Tibial artery (tissue), 4 donors: ENCODE measurements around the gene SERGEF.

Experiments
- DNase-seq, 2 donors: peaks; one replicate each; pipeline ENCODE4 v3.0.0-alpha.2; 2019
- H3K27ac ChIP-seq, 2 donors: fragments of 200-600 bp; sonication (generic) in 1 of 2; 1 replicate in 1 of 2; 2 replicates in 1 of 2; pipeline ENCODE4 v1.5.1; 2018 to 2019; ENCODE audit warnings: mild to moderate bottlenecking in 1 of 2
- H3K27me3 ChIP-seq, 2 donors: fragments of 200-600 bp; sonication (generic) in 1 of 2; one replicate each; pipeline versions ENCODE4 v1.5.1 to v1.6.0; 2016 to 2019
- H3K36me3 ChIP-seq, 3 donors: fragments of 200-600 bp; sonication (generic) in 2 of 3; one replicate each; pipeline ENCODE4 v1.5.1; 2016 to 2019; ENCODE audit warnings: mild to moderate bottlenecking in 2 of 3
- H3K4me1 ChIP-seq, 4 donors: fragments of 200-600 bp; sonication (generic) in 2 of 4; 1 replicate in 3 of 4; 2 replicates in 1 of 4; pipeline ENCODE4 v1.5.1; 2016 to 2019
- H3K4me3 ChIP-seq, 2 donors: fragments of 200-600 bp; sonication (generic) in 1 of 2; 1 replicate in 1 of 2; 2 replicates in 1 of 2; pipeline ENCODE4 v1.5.1; 2018 to 2019; ENCODE audit warnings: mild to moderate bottlenecking in 2 of 2
- H3K9me3 ChIP-seq, 3 donors: fragments of 200-600 bp; sonication (generic) in 1 of 3; one replicate each; pipeline ENCODE4 v1.5.1; 2016 to 2019
- intact Hi-C: fragments of 100-400 bp; cut with DNase I; formaldehyde crosslinking; loops from one replicate; pipeline ENCODE4 v1.15.0; 2023; ENCODE audit warnings: low total_unique reads
- TF ChIP-seq, protein P1 (sequence below), 2 experiments: fragments of 200-600 bp in 1 of 2; fragments of 450-650 bp in 1 of 2; IDR thresholded peaks; one replicate each; pipeline ENCODE4 v1.5.1; 2017 to 2019; ENCODE audit warnings: antibody characterized with exemption in 2 of 2, mild to moderate bottlenecking in 1 of 2, moderate library complexity in 1 of 2

Gene SERGEF

DNA sequence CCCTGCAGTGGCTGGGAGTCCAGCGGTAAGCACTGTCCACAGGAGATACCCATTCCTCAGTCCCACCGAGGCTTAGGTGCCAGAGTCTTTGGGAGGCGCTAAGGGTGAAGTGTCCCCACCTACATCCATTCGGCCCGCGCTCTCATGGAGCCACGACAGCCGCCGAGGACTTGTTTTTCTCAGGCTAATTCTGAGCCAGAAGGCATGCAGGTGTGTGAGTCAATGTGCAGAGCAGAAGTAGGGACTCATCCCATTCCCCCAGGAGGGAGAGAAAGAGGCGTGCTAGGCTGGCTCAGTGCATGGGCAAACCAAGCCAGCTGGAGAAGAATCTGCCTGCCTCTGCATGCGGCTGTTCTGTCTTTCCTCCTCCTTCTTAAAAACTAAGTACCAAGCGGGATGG, 231.6 kb downstream of the SERGEF start:
- TF ChIP-seq, protein P1, sequence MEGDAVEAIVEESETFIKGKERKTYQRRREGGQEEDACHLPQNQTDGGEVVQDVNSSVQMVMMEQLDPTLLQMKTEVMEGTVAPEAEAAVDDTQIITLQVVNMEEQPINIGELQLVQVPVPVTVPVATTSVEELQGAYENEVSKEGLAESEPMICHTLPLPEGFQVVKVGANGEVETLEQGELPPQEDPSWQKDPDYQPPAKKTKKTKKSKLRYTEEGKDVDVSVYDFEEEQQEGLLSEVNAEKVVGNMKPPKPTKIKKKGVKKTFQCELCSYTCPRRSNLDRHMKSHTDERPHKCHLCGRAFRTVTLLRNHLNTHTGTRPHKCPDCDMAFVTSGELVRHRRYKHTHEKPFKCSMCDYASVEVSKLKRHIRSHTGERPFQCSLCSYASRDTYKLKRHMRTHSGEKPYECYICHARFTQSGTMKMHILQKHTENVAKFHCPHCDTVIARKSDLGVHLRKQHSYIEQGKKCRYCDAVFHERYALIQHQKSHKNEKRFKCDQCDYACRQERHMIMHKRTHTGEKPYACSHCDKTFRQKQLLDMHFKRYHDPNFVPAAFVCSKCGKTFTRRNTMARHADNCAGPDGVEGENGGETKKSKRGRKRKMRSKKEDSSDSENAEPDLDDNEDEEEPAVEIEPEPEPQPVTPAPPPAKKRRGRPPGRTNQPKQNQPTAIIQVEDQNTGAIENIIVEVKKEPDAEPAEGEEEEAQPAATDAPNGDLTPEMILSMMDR (IDR thresholded peaks at IDR 0.05) = no peak
- Histone ChIP-seq H3K9me3 (no peaks in the 10 kb centered on the region), H3K27ac (no peak overlapping the region), H3K4me3 (no peak overlapping the region), H3K36me3 (no peaks in the 10 kb centered on the region), H3K4me1 (no peaks in the 10 kb centered on the region), H3K27me3 (no peaks in the 10 kb centered on the region)
- intact Hi-C loops = no loop called here
- no peak for DNase-seq

DNA sequence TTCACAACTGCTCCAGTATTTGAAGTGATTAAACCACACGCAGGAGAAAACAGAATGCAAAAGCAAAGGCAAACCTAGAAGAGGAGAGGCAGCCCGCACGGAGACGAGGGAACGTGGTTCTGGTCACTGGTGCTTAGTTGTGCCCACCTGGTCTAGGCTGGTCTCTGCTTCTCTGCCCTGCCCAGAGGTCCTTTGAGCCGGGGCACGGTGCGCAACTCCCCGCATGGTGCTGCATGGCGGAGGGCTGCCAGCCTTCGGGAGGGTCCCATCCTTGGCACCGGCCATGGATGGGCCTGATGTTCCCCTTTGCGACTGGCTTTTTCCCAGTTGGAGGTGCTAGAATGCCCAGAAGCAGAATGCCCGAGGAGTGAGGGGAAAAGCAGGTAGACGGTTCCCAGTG, 232.2 kb downstream of the SERGEF start:
- intact Hi-C loops = no loop called here
- Histone ChIP-seq H3K4me1 (no peaks in the 10 kb centered on the region), H3K9me3 (no peaks in the 10 kb centered on the region), H3K36me3 (no peaks in the 10 kb centered on the region), H3K27ac (no peak overlapping the region), H3K27me3 (no peaks in the 10 kb centered on the region), H3K4me3 (no peak overlapping the region)
- DNase-seq = no peak
- TF ChIP-seq, protein P1 (IDR thresholded peaks at IDR 0.05) = no peak

DNA sequence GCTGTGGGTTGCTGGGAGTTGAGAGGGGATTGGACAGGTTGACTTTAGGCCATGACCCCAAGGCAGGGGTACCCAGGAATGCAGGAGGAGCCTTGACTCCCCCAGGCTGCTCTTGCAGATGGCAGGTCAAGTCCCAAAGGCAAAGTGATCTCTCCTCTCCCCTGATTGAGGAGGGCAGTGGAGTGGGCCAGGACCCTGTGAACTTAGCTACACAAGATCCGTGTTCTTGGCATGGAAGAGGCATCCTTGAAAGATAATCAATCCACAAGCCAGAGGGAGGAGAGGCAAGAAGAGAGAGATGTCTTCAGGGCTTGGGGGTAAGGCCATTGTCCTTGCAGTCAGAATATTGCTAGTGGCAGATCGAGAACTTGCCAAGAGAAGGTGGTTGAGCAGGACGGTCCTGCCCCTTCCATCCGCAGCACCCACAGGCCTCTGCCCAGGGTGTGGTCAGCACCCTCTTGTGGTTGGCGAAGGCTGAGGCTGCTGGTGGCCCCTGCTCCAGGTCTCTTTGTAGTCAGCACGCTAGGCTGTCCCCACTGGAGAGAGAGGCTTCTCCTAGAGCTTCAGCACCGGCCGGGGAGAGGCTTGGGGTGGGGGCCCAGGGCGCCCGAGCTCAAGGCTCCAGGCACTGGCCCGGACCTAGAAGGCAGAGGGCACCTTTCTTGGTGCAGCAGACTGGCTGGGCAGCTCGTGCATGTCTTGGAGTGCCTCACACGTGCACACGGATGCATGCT, 232.8 kb downstream of the SERGEF start:
- H3K27me3 ChIP-seq = no peaks in the 10 kb centered on the region
- no peaks in the 10 kb centered on the region for H3K9me3 ChIP-seq
- H3K4me3 ChIP-seq = no peak overlapping the region
- intact Hi-C loops = no loop called here
- no peak overlapping the region for H3K27ac ChIP-seq
- TF ChIP-seq, protein P1 (IDR thresholded peaks at IDR 0.05) = no peak
- DNase-seq = peak in 1 of 2 donors; percentile 37
- H3K4me1 ChIP-seq = no peaks in the 10 kb centered on the region
- no peaks in the 10 kb centered on the region for H3K36me3 ChIP-seq

DNA sequence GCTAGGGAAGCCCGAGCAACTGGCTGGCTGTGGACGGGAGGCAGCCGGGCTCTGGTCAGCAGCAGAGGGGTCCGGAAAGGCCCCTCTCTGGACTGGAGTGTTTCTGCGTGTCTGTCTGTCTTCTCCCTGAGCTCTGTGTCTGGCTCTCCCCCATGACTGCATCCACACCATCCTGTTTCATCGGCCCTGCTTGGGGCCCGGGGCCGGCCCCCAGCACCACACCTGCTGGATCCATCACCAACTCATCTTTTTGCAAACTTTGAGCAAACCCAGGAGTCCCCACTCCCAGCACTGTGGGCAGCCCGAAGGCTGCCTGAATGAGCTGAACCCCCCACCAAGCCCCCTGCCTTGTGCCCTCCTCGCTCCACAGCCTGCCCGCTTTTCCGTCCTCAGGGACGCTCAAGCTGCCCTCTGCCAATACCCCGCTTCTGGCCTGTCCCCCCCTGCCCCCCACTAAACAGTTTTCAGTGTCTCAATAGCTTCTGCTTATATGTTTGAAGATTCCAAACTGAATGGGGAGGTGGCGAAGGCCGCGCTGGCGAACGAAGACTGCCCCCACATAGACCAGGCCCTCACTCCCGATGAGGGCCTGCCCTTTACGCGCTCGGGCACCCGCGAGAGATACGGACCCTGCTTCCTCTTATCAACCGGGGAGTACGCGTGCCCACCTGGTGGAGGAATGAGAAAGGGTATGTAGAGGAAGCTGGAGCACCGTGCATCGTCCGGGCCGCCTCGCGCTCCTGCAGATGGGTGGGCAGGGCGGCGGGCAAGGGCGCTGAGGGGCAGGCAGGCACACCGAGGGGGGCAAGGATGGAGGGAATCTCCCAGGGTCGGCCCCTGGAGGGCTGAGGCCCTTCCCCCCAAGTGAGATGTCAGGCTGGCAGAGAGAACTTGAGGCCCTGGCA, 233.6 kb downstream of the SERGEF start:
- Histone ChIP-seq H3K36me3 (no peaks in the 10 kb centered on the region), H3K9me3 (no peaks in the 10 kb centered on the region), H3K27me3 (no peaks in the 10 kb centered on the region), H3K4me1 (no peaks in the 10 kb centered on the region), H3K4me3 (no peak overlapping the region), H3K27ac (no peak overlapping the region)
- DNase-seq = peak in 1 of 2 donors; percentile 48
- intact Hi-C loops = no loop called here
- TF ChIP-seq, protein P1 (IDR thresholded peaks at IDR 0.05) = no peak

DNA sequence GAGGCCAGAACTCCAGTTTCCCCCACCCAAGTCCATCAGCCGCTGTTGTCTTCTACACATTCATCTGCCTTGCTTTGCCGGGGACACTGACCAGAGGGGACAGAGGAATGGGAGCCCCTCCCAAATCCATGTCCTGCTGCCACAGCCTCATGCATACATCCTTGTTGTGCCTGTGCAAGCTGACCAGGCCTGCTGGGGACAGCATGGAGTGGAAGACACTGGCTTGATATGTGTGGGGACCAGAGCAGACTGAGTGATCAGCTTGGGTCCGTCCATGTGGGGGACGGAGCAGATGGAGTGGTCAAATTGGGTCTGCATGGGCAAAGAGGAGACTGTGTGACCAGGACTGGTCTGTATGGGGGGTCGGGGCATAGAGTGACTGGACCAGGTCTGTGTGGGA, 234.5 kb downstream of the SERGEF start:
- intact Hi-C loops = no loop called here
- no peak overlapping the region for H3K4me3 ChIP-seq
- peak in 1 of 2 donors; percentile 48 for DNase-seq
- TF ChIP-seq, protein P1 (IDR thresholded peaks at IDR 0.05) = no peak
- H3K27ac ChIP-seq = no peak overlapping the region
- H3K9me3 ChIP-seq = no peaks in the 10 kb centered on the region
- no peaks in the 10 kb centered on the region for H3K27me3 ChIP-seq
- H3K4me1 ChIP-seq = no peaks in the 10 kb centered on the region
- H3K36me3 ChIP-seq = no peaks in the 10 kb centered on the region
